ENCODE results near the gene PPM1M. TPM values are rescaled to one million over a fixed set of nuclear protein-coding genes. Genes with fewer than 3 reads are reported as not detected.

PPM1M gene
- total and polyA plus RNA-seq, 2 experiments from 2014 or later, result 2.2 to 4.0 TPM

DNA sequence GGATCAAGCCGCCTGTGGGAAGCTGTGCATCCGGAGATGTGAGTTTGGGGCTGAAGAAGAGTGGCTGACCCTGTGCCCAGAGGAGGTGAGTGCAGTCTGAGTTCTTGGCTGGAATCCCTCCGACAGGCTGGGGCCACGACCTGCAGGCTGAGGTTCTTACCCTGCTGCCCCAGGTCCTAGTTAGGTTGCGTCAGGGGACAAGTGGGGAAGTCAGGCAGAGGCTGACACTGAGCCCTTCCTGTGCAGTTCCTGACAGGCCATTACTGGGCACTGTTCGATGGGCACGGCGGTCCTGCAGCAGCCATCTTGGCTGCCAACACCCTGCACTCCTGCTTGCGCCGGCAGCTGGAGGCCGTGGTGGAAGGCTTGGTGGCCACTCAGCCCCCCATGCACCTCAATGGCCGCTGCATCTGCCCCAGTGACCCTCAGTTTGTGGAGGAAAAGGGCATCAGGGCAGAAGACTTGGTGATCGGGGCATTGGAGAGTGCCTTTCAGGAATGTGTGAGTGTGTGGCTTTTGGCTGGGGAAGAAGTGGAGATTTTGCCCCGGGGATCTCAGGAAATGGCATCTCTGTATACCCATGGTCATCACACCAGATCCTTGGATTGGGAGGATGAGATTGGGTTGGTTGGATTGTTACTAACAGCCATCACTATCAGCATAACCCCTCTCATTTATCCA lies 1.3 kb downstream of the PPM1M start (continued):
- TF ChIP-seq, protein P1, sequence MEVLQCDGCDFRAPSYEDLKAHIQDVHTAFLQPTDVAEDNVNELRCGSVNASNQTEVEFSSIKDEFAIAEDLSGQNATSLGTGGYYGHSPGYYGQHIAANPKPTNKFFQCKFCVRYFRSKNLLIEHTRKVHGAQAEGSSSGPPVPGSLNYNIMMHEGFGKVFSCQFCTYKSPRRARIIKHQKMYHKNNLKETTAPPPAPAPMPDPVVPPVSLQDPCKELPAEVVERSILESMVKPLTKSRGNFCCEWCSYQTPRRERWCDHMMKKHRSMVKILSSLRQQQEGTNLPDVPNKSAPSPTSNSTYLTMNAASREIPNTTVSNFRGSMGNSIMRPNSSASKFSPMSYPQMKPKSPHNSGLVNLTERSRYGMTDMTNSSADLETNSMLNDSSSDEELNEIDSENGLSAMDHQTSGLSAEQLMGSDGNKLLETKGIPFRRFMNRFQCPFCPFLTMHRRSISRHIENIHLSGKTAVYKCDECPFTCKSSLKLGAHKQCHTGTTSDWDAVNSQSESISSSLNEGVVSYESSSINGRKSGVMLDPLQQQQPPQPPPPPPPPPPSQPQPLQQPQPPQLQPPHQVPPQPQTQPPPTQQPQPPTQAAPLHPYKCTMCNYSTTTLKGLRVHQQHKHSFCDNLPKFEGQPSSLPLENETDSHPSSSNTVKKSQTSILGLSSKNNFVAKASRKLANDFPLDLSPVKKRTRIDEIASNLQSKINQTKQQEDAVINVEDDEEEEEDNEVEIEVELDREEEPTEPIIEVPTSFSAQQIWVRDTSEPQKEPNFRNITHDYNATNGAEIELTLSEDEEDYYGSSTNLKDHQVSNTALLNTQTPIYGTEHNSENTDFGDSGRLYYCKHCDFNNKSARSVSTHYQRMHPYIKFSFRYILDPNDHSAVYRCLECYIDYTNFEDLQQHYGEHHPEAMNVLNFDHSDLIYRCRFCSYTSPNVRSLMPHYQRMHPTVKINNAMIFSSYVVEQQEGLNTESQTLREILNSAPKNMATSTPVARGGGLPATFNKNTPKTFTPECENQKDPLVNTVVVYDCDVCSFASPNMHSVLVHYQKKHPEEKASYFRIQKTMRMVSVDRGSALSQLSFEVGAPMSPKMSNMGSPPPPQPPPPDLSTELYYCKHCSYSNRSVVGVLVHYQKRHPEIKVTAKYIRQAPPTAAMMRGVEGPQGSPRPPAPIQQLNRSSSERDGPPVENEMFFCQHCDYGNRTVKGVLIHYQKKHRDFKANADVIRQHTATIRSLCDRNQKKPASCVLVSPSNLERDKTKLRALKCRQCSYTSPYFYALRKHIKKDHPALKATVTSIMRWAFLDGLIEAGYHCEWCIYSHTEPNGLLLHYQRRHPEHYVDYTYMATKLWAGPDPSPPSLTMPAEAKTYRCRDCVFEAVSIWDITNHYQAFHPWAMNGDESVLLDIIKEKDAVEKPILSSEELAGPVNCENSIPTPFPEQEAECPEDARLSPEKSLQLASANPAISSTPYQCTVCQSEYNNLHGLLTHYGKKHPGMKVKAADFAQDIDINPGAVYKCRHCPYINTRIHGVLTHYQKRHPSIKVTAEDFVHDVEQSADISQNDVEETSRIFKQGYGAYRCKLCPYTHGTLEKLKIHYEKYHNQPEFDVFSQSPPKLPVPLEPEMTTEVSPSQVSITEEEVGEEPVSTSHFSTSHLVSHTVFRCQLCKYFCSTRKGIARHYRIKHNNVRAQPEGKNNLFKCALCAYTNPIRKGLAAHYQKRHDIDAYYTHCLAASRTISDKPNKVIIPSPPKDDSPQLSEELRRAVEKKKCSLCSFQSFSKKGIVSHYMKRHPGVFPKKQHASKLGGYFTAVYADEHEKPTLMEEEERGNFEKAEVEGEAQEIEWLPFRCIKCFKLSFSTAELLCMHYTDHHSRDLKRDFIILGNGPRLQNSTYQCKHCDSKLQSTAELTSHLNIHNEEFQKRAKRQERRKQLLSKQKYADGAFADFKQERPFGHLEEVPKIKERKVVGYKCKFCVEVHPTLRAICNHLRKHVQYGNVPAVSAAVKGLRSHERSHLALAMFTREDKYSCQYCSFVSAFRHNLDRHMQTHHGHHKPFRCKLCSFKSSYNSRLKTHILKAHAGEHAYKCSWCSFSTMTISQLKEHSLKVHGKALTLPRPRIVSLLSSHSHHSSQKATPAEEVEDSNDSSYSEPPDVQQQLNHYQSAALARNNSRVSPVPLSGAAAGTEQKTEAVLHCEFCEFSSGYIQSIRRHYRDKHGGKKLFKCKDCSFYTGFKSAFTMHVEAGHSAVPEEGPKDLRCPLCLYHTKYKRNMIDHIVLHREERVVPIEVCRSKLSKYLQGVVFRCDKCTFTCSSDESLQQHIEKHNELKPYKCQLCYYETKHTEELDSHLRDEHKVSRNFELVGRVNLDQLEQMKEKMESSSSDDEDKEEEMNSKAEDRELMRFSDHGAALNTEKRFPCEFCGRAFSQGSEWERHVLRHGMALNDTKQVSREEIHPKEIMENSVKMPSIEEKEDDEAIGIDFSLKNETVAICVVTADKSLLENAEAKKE (CRISPR knock-in tag; IDR thresholded peaks at IDR 0.05), result no peak
- TF ChIP-seq POLR2AphosphoS5 (IDR thresholded peaks at IDR 0.05; ENCODE audit: low read depth), result no peak
- TF ChIP-seq, protein P2, sequence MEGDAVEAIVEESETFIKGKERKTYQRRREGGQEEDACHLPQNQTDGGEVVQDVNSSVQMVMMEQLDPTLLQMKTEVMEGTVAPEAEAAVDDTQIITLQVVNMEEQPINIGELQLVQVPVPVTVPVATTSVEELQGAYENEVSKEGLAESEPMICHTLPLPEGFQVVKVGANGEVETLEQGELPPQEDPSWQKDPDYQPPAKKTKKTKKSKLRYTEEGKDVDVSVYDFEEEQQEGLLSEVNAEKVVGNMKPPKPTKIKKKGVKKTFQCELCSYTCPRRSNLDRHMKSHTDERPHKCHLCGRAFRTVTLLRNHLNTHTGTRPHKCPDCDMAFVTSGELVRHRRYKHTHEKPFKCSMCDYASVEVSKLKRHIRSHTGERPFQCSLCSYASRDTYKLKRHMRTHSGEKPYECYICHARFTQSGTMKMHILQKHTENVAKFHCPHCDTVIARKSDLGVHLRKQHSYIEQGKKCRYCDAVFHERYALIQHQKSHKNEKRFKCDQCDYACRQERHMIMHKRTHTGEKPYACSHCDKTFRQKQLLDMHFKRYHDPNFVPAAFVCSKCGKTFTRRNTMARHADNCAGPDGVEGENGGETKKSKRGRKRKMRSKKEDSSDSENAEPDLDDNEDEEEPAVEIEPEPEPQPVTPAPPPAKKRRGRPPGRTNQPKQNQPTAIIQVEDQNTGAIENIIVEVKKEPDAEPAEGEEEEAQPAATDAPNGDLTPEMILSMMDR (conservative IDR thresholded peaks at IDR 0.05; ENCODE audit: low read depth in 2 of 2), result no peak

DNA sequence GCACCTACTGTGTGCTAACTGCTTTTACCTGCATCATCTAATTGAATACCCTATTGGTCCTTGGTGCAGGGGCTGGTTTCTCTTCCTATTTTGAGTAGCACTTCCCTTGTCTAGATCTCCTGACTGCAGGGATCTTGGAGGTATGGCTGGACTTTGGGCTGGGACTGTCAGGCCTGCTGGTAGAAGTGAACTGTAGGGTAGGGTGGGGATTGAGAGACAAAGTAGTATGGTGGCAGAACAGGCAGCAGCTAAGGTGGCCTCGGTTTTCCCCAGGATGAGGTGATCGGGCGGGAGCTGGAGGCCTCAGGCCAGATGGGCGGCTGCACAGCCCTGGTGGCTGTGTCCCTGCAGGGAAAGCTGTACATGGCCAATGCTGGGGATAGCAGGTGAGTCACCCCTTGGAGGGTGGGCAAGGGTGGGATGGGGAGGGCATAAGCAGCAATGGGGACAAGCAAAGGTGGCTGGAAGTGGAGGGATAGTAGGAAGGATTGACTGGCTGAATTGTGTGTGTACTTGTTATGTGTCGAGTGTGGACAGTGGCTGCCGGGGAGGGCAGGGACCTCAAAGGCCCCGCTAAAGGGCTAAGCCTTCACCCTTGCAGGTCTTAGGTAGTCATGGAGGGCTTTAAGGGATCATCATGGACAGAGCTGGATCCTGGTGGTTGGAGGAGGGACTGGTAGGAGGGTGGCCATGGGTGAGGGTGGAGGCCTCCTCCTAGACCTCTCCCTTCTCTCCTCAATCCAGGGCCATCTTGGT lies 2.0 kb downstream of the PPM1M start:
- Histone ChIP-seq H3K4me2 (no peak overlapping the region), H3K4me3 (no peak overlapping the region), H3K27ac (ENCODE audit: low read depth) (no peak overlapping the region), H3K4me1 (ENCODE audit: insufficient read depth) (peaks cover 11% of the 10 kb centered on the region; the same call in 1 of the 2 replicates), H3K79me2 (replicated peaks; ENCODE audit: insufficient read depth) (no peaks in the 10 kb centered on the region), H4K20me1 (replicated peaks; ENCODE audit: insufficient read depth) (peaks cover 6% of the 10 kb centered on the region; the same call in 1 of the 2 replicates), H3K9me2 (ENCODE audit: insufficient read depth) (no peaks in the 10 kb centered on the region), H3F3A (replicated peaks; ENCODE audit: low read depth) (peaks cover 8% of the 10 kb centered on the region), H3K36me3 (ENCODE audit: insufficient read depth) (peaks cover 3% of the 10 kb centered on the region; the same call in 1 of the 2 replicates), H2AFZ (no peak overlapping the region), H3K27me3 (ENCODE audit: insufficient read depth) (peaks cover 44% of the 10 kb centered on the region)
- H3K9me3 Mint-ChIP-seq, result peaks cover 6% of the 10 kb centered on the region; the same call in 2 of the 3 replicates
- H3K36me3 Mint-ChIP-seq (ENCODE audit: low read depth), result peaks cover 7% of the 10 kb centered on the region; the same call in 2 of the 3 replicates
- H3K27me3 Mint-ChIP-seq (ENCODE audit: insufficient read depth, low read depth, poor library complexity), result peaks cover 52% of the 10 kb centered on the region
- H3K4me3 Mint-ChIP-seq, result no peak overlapping the region; the same call in 2 of the 3 replicates
- ATAC-seq (no peak), DNase-seq (ENCODE audit: low spot score) (no peak)
- H3K27ac Mint-ChIP-seq, result no peak overlapping the region
- H3K4me1 Mint-ChIP-seq, result peaks cover 5% of the 10 kb centered on the region
- TF ChIP-seq ZNF114 (CRISPR knock-in tag; IDR thresholded peaks at IDR 0.05) (no peak), NANOG (IDR thresholded peaks at IDR 0.05; ENCODE audit: borderline replicate concordance) (no peak), CREB1 (CRISPR knock-in tag; IDR thresholded peaks at IDR 0.05; ENCODE audit: low read depth) (no peak), POLR2AphosphoS5 (IDR thresholded peaks at IDR 0.05; ENCODE audit: low read depth) (no peak)
- TF ChIP-seq, protein P2 (conservative IDR thresholded peaks at IDR 0.05; ENCODE audit: low read depth in 2 of 2), result no peak
- TF ChIP-seq, protein P3, sequence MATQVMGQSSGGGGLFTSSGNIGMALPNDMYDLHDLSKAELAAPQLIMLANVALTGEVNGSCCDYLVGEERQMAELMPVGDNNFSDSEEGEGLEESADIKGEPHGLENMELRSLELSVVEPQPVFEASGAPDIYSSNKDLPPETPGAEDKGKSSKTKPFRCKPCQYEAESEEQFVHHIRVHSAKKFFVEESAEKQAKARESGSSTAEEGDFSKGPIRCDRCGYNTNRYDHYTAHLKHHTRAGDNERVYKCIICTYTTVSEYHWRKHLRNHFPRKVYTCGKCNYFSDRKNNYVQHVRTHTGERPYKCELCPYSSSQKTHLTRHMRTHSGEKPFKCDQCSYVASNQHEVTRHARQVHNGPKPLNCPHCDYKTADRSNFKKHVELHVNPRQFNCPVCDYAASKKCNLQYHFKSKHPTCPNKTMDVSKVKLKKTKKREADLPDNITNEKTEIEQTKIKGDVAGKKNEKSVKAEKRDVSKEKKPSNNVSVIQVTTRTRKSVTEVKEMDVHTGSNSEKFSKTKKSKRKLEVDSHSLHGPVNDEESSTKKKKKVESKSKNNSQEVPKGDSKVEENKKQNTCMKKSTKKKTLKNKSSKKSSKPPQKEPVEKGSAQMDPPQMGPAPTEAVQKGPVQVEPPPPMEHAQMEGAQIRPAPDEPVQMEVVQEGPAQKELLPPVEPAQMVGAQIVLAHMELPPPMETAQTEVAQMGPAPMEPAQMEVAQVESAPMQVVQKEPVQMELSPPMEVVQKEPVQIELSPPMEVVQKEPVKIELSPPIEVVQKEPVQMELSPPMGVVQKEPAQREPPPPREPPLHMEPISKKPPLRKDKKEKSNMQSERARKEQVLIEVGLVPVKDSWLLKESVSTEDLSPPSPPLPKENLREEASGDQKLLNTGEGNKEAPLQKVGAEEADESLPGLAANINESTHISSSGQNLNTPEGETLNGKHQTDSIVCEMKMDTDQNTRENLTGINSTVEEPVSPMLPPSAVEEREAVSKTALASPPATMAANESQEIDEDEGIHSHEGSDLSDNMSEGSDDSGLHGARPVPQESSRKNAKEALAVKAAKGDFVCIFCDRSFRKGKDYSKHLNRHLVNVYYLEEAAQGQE (IDR thresholded peaks at IDR 0.05; ENCODE audit: unreplicated experiment), result no peak

Data from GM23338 (cell line).